Inflammatory macrophage treated with lipopolysaccharide for 4 hours (primary cell): ENCODE measurements around the gene CTNNA3.
"Not testable (repeated sequence)": the region's sequence is repeated elsewhere in the genome, so short reads cannot be mapped to it uniquely, and the experiment has no call there.

Experiments
- DNase-seq: peaks from one replicate; pipeline ENCODE4 v3.0.0-alpha.2; 2020

The CTNNA3 gene

DNA sequence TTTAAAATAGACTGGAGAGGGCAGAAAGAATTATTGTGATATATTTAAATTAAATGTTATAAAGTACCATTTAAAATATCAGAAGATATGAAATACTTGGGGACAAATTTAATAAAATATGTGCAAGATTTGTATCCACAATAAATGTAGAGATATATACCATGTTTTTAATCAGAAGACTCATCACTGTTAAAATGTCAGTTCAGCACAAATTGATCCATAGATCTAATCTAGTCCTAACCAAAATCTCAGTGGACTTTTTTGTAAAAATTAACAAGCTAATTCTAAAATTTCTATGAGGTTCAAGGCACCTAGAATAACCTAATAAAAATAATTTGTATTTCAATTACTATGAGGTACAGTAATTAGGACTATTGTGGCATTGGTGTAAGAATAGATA is 96.4 kb downstream of the CTNNA3 start:
- DNase-seq, result no peak

DNA sequence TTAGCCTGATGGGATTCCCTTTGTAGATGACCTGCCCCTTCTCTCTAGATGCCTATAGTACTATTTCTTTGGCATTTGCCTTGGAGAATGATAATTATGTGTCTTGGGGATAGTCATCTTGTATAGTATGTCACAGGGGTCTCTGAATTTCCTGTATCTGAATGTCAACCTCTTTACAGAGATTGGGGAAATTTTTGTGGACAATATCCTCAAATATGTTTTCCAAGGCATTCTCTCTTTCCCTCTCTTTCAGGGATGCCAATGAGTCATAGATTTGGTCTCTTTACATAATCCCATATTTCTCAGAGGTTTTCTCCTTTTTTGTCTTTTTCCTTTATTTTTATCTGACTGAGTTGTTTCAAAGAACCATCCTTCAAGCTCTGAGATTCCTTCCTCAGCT is 99.4 kb downstream of the CTNNA3 start:
- DNase-seq, result no peak

DNA sequence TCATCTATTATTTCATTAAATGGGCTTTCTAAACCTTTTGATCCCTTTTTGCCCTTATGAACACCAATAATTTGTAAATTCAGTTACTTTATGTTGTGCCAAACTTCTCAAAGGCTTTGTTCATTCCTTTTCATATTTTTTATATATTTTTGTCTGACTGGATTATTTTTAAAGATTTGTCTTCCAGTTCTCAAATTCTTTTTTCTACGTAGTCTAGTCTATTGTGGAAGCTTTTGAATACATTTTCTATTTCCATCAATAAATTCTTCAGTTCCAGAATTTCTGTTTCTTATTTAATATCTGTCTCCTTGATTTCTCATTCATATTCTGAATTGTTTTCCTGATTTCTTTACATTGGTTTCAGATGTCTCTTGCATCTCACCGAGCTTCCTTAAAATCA is 108.2 kb downstream of the CTNNA3 start:
- DNase-seq, result no peak

DNA sequence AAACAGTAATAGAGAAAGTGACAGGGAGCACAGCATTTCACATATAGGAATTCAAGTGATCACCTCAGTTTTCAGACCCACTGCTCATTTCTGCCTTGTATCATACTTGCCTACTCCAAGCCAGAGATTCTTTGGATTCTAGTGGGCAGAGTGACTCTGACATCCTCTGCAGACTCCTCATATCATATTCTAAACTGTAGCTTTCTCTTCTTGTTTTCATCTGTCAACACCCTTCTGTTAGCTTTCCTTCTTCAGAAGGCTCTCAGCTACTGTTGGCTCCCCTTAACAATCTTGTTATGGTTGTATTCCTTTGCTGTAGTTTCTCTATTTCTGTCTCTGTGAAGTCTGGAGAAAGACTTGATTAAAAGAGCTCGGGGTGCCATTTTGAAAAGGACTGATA is 120.5 kb downstream of the CTNNA3 start:
- DNase-seq, result no peak

DNA sequence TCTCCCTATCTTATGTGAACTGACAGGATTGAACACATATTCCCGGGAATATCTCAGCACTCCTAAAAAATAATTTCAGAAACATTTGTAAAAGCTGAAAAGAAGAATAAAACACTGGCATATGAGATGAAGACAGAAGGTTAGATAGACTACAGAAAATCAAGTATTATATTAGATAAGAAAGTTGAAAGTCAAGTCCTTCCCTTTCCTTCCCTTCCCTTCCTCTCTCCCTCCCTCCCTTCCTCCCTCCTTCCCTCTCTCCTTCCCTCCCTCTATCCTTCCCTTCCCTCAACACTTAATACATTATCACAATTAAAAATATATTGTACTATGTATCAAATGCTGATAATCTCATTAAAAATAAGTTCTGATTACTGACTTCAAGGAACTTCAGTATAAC is 122.5 kb downstream of the CTNNA3 start:
- DNase-seq, result no peak

DNA sequence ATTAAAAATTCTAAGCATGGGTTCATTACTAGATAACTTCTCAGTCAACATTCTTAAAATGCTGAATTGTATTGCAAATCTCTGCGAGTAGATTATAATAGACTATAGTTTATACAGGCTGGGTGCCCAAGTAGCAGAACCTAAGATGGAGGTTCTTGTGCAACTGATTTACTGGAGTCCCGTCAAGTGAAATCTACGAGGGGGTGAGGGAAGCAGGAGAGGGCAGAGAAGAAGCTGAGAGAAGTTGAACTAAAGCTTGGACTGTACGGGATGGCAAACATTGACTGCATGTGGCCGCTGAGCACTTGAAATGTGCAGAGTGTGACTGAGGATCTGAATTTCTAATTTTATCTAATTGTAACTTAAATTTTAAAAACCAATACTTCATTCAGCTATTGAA is 124.5 kb downstream of the CTNNA3 start:
- no peak for DNase-seq

DNA sequence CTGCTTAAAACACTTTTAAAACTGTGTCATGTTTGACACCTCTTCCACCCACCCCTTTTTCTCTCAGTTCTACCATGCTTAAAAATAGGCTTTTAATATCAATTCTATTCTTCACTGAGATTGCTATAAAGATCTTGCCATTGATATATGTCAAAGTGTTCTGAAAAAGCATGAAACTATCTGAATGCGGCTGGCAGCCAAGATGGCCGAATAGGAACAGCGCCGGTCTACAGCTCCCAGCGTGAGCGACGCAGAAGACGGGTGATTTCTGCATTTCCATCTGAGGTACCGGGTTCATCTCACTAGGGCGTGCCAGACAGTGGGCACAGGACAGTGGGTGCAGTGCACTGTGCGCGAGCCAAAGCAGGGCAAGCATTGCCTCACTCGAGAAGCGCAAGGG is 137.7 kb downstream of the CTNNA3 start:
- not testable (repeated sequence) for DNase-seq

DNA sequence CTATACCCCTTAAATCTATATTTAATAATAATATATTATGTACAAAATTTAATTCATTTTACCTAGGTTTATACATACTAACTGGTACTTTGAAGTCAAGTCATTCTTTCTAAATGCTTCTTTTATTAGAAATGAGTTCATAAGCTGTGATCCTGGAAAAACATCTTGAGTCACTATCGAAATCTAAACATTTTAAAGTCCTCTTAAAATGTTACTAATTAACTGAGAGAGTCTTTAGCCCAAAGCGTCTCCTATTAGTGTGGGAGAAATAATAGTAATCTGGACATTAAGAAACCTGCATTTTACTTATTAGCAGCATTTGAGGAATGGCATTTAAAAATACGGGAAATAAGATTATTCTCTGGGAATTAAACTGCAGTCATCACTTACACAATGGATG is 142.7 kb downstream of the CTNNA3 start:
- DNase-seq, result no peak

DNA sequence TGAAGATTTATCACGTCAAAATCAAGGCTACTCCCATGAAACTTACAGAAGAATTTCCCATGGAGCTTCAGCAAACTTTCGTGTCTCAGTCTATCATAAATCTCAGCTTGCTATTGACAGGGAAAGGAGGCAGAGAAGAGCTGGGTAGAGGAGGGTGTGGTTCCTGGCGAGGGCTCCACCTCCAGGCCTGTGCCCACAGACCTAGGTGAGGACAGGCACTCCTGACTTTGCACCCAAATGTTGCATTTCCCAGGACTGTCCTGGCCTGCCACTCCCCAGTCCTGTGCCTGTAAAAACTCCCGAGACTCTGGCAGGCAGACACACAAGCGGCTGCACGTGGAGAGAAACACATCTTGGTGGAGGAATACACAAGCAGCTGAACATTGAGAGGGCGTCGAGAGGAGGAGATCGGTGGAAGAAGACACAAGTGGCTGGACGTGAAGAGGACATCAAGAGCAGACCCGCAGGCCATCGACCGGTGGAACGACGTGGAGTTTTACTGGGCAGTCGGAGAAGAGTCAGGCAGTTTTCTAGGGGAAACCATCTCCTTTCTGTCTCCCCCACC is 145.1 kb downstream of the CTNNA3 start:
- no peak for DNase-seq

DNA sequence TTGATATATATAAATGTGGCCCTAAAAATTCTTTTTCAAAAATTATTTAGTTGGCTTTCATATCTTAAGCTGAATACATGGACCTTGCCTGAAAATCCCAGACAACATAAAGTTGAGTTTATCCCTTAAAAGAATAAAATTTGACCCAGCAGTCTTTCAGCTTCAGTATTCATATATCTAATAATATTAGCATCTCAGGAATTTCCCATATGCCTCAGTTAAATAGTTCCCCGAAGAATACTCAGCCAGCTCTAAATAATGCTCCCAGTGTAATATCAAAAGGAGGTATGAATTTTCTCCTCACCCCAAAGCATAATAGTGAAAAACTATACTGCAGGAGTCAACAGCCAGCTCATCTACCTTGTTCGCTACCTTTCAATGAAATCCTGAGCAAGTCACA is 145.9 kb downstream of the CTNNA3 start:
- DNase-seq, result no peak

DNA sequence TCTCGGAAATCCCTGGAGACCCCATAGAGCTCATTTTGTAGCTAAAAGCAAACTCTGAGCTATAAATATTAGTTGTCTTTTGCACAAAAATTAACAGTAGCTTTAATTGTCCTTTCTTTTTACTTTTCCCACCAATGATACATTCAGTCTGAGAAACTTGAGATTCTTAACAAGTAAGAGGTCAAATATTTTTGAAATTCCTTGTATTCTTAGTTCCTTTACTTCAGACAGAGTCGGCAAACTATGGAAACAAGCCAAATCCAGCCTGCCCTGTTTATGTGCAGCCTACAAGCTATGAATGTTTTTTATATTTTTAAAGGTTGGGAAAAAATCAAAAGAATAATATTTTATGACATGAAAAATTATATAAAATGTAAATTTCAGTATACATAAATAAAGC is 146.6 kb downstream of the CTNNA3 start:
- DNase-seq, result no peak

DNA sequence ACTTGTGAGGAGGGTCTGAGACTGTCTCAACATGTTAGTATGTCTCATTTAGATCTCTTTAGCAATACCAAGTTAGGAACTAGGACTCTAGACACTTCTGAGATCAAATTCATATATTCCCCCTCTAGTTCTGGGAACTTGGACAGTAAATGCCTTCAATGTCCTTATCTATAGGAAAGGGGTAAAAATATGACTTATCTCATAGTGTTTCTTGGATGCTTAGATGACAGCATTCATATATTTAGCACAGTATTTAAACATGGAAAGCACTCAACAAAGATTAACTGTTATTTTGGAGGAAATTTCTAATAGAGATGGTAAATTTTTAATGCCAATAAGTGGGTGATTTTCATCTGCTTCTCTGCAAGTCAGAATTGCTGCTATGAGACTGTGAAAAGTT is 154.6 kb downstream of the CTNNA3 start:
- no peak for DNase-seq

DNA sequence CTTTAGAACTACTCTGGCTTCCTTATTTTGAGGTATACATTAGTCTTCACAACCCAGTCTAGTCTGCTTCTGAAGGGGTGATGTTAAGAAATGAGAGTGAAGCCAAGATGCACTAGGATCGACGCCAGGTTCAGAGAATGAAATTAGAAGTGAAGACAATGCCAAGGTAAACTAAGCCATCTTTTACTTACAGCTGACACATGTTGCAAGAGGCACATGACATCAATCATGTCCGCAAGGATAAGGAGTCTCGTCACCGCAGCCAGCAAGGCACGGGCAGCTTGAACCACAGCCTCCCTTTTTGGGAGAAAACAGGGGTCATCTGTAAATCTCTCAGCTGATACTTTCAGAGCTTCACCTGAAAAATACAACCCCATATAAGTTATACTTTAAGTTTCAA is 156.7 kb downstream of the CTNNA3 start:
- DNase-seq, result no peak

DNA sequence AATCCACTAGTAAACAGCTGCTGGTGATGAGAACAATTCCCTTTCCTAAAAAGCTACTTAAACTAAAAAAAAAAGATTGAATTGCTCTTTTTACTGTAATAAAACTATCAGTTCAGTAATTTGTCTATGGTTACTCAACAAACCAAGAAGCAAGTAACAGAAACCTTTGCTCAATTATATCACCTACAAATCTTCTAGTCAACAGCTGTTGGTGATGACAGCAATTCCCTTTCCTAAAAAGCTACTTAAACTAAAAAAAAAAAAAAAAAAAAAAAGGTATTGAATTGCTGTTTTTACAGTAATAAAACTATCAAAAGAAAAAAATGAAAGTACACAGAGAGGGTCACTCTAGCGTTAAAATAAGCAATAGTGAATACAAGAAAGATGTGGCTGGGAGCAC is 158.1 kb downstream of the CTNNA3 start:
- DNase-seq, result no peak

DNA sequence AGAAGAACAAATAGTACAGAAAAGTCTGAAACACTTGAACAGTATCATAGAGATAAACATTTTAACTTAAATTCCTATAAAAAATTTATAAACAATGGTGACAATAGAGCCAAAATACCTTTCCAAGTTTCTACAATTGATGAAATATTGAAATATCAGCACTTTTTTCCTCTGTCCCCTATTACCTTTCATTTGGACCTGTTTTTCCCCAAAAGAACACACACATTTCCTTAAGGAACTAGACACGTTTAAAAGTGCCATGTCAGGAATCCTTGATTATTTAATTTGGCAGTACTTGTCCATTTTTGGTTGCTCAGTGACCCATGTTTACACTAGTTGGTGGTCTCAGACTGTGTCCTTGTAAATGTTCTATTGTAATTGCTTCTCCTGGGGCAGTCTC is 162.6 kb downstream of the CTNNA3 start:
- DNase-seq, result no peak

DNA sequence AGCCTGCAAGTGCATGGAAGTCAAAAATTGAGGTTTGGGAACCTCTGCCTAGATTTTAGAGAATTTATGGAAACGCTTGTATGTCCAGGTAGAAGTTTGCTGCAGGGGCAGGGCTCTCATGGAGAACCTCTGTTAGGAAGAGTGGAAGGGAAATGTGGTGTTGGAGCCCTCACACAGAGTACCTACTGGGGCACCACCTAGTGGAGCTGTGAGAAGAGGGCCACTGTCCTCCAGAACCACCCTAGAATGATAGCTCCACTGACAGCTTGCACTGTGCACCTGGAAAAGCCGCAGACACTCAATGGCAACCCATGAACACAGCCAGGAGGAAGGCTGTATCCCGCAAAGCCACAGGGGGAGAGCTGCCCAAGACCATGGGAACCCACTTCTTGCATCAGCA is 165.0 kb downstream of the CTNNA3 start:
- DNase-seq, result not testable (repeated sequence)

DNA sequence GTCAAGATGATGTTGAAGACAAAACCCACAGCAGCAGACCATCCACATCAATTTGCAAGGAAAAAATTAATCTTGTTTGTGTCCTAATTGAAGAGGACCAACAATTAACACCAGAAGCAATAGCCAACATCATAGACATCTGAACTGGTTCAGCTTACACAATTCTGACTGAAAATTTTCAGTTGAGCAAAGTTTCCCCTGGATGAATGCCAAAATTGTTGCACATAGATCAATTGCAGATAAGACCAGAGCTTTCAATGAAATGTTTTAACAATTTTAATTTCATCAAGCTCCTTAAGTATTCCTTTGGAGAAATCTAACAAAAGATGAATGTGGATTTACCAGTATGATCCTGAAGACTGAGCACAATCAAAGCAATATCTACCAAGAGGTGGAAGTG is 168.6 kb downstream of the CTNNA3 start:
- DNase-seq, result no peak

DNA sequence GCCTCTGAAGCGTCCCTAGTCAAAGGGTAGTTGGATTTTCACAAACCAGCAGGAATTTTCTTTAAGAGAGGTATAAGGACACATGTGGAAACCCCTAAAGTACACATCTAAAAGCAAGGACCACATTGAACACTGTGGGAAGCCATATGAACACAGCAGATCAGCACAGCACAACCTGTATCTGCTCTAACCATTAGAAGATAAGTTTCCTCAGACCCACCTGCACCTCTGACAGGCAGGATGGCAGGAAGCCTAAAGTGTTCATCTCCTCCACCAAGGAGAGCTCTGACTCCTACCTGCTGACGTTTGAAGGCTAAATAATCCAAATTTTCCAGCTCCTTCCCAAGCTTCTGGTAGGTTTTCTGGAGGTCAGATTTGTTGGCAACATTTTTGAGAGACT is 174.4 kb downstream of the CTNNA3 start:
- no peak for DNase-seq

DNA sequence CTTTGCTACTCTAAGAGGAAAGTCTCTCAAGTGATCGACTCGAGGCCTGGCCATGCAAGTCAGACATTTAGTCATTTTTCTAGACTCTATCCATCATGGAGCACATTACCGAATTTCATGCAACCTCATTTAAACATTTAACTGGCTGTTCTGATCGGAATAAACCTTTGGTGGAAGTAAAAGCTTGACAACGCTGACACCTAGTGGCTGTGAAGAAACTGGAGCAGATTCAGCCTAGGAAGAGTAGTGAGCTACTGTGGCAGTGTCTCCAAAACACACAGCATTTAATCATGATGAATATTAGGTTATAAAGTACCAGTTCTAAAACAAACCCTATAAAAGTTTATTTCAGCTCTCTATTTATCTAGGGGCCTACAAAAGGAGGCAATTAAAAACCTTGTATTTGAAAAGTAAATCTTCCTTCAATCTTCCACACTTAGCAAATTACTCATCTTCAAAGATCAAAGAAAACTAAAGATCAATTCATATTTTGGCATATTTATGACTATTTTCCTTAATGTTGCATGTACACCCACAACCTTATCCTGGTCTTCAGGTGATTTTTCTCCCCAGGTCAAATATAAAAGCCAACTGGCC is 175.0 kb downstream of the CTNNA3 start:
- DNase-seq, result peak; percentile 18

DNA sequence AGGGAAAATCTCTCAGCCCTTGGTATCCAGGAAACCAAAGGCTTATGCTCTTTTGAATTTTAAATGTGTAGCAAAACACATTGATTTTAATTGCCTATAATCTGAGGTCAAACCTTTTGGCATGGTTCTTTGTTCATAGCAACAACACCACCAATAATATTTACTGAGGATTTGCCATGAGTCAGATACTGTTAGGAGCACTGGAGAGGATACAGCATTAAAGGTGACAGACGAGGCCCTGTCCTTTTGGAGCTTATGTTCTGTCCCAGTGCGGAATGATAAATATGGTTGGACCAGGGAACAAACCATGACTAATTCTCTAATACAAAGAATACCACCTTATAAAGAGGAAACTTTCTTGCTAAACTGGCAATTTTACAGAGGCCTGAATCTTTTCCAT is 176.6 kb downstream of the CTNNA3 start:
- no peak for DNase-seq

DNA sequence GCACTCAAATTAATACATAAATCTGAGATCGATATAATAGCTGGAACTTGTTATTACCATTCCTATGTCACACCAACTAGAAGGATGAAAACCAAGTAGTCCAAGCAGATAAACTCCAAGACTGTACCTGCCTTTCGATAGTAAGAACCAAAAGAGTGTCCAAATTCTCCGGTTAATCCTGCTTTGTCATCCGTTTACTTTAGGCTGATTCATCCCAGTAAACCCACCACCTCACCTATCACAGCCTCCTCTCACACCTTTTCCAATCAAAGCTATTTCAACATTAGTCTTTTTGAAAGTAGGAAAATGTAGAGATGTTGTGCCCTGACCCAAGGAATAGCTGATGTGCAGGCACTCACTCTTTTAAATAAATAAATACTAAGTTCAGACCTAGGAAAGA is 177.2 kb downstream of the CTNNA3 start:
- no peak for DNase-seq

DNA sequence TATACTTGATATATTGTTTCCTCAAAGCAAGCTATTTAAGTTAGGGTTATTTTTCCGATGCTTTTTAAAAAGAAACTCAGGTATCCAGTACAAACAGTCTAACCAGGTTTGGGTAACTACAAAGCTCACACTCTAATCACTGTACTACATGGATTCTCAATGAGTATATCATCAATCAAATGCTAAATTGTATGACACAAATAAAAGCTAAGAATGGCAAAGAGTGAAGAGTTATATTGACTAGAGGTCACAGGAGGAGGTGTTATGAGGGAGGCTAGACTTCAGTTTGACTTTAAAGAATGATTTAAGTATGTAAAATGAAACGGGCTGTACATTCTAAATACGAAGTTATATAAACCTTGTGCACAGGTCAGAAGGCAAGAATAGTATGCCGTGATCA is 178.0 kb downstream of the CTNNA3 start:
- no peak for DNase-seq

DNA sequence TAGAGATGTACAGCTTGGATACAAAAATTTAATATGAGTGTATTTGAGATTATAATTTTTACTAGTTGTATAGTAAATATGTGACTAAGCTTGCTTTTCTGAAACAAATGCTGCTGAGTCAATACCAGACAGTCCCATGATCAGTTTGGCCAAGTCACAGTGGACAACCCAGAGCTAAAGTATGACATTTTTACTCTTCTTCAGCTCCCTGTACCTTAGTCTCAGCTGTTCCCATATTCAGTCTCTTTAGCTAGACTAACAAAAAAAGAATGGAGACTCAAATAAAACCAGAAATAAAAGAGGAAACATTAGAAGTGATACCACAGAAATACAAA is 189.3 kb downstream of the CTNNA3 start:
- no peak for DNase-seq

DNA sequence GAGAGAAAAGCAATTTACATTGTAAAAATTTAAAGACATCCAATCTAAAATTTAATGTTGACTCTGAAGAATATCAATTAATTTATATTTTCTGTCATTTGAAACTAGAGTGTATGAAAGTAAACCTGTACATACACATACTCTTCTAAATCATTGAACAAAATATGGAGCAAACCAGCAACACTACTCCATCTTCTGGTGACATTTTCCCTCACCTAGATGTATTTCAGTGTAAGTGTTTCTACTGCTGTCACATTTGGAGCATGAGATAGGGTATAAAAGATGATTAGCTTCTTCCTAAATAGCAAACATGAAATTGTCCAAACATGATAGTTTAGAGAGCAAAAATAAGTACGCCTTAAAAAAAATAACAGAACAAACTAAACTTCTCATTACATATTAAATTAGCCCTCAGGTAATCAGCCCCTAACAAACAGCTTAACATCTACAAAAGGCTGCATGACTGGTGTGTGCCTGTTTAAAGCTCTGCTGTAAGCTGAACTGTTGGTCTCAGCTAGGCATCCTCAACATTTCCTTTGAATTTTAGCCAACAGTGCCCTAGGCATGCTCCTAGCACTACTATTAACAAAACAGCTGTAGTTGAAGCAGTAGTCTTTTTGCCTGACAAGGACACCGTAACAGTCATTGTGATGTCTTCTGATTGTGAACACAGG is 189.8 kb downstream of the CTNNA3 start:
- DNase-seq, result no peak
